22Rv1 (cell line): ENCODE measurements around the gene LEO1.

Source experiments
- H3K27ac ChIP-seq: fragments of 450-650 bp; 2 replicates; pipeline ENCODE4 v1.5.1; 2017
- ZFX ChIP-seq: fragments of 450-650 bp; IDR thresholded peaks from 2 replicates; pipeline ENCODE4 v1.6.1; 2017; ENCODE audit warnings: antibody characterized with exemption, borderline replicate concordance
- TF ChIP-seq, protein P1 (sequence below): fragments of 450-650 bp; IDR thresholded peaks from 2 replicates; pipeline ENCODE4 v1.5.1; 2017; ENCODE audit warnings: mild to moderate bottlenecking

LEO1 gene

DNA sequence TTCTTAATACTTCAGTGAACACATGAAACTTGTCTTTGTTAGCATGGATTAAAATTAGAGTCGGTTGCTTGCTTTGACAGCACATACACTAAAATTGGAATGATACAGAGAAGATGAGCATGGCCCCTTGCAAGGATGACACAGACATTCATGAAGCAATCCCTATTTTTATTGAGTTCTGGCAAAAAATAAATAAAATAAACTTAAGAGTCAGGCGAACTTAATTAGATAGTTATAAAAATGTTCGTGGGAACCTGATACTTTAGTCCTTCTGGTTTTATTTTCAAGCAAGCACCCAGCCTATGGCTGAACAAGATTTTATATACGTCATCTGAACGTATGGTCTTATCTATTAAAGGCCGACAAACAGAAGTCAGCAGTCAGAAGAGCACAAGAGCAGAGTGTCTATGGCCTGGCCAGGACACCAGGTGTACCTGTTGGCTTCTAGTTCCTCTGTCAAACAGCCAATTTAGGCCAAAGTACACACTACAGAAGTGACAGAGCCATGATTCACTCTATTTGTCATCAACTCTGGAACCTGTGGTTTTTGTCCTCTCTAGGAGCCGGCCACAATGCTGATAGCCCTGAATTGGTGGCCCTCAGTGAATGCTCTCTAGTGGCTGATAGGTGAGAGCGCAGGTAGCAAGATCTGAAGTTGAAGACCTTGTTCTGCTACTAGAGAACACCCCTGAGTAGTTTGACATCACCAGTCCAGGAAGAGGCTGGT is 64.3 kb downstream of the LEO1 start:
- H3K27ac ChIP-seq = peak overlapping the region; percentile 58
- TF ChIP-seq ZFX = no peak
- TF ChIP-seq, protein P1, sequence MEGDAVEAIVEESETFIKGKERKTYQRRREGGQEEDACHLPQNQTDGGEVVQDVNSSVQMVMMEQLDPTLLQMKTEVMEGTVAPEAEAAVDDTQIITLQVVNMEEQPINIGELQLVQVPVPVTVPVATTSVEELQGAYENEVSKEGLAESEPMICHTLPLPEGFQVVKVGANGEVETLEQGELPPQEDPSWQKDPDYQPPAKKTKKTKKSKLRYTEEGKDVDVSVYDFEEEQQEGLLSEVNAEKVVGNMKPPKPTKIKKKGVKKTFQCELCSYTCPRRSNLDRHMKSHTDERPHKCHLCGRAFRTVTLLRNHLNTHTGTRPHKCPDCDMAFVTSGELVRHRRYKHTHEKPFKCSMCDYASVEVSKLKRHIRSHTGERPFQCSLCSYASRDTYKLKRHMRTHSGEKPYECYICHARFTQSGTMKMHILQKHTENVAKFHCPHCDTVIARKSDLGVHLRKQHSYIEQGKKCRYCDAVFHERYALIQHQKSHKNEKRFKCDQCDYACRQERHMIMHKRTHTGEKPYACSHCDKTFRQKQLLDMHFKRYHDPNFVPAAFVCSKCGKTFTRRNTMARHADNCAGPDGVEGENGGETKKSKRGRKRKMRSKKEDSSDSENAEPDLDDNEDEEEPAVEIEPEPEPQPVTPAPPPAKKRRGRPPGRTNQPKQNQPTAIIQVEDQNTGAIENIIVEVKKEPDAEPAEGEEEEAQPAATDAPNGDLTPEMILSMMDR = peak; percentile 61

DNA sequence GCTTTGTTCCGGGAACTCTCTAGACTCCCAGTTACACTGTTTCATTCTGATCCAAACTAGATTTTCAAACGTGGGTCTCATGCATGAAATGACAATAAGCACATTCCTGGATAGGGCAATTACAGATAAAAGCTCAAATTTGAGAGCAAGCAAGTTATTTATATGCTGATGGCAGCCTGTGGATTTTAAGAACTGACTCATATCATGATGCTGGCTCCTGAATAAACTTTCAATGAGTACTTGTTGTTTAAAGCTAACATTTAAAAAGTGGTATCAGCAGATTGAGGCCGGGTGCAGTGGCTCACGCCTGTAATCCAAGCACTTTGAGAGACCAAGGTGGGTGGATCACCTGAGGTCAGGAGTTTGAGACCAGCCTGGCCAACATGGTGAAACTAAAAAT is 66.6 kb downstream of the LEO1 start:
- TF ChIP-seq, protein P1 = no peak
- no peak for TF ChIP-seq ZFX
- H3K27ac ChIP-seq = no peak overlapping the region

DNA sequence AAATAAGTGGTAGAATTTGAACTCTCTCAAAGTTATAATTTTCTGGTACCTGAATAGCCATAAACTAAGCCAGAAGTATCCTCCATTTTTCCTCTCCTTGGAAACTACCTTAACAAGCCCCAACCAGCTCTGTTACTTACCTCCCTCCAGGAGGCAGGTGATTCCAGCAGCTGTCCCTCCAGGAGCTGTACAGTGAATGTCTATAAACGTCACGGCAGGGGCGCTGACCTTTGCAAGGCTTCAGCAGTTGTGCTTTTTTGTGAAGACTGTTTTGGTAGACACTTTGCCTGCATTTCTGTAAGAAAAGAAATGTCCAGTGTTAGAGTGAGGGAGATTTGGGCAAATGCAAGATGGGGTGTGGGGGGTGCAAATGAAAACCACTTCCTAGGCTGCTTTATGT is 67.2 kb downstream of the LEO1 start:
- no peak for TF ChIP-seq ZFX
- TF ChIP-seq, protein P1 = no peak
- H3K27ac ChIP-seq = no peak overlapping the region

DNA sequence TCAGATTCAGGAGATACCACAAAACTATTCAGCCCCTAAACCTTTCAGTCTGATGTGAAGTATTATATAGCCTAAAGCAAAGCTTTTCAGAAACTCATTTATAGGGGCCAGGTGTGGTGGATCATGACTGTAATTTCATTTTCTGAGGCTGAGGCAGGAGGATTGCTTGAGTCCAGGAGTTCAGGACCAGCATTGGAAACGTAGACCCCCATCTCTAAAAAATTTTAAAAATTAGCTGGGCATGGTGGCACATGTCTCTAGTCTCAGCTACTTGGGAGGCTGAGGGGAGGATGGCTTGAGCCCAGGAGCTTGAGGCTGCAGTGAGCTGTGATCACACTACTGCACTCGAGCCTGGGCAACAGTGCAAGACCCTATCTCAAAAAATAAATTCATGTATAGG is 82.1 kb downstream of the LEO1 start:
- TF ChIP-seq ZFX = no peak
- TF ChIP-seq, protein P1 = no peak
- no peak overlapping the region for H3K27ac ChIP-seq

DNA sequence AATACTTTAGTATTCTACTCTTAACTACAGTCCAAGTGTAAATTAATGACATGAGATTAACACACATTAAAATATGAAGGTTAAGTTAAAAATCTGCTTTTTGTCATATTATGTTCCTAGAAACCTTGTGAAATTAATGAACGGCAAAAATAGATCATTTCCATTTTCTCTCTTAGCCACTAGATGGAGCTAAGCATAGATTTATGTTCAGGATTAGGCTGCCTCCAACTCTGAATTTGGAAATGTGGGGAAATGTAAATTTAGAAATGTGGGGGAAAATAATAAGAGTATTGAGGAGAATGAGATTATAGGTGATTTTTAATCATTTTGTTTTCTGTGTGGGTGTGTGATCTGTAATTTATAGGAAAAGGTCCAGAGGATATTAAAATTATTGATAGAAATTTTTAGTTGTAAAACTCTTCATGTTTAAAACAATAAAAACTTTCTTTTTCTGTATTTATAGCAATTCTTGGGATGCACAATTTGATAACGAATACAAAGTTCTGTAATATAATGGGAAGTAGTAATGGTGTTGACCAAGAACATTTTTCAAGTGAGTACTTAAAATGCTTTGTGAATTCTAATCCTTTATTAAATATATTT is 82.9 kb downstream of the LEO1 start:
- H3K27ac ChIP-seq = no peak overlapping the region
- no peak for TF ChIP-seq ZFX
- TF ChIP-seq, protein P1 = peak; percentile 94
